Tibial nerve (tissue), 4 donors: Measurements from ENCODE around the gene CCDC117. TPM values are rescaled to one million over a fixed set of nuclear protein-coding genes. Genes with fewer than 3 reads are reported as not detected.

ENCODE experiments used
- DNase-seq, 2 donors: peaks; one replicate each; pipeline ENCODE4 v3.0.0-alpha.2; 2019; ENCODE audit warnings: low spot score in 2 of 2
- H3K27ac ChIP-seq, 4 donors: fragments of 200-600 bp; sonication (generic) in 3 of 4; one replicate each; pipeline ENCODE4 v1.5.1; 2017 to 2019; ENCODE audit warnings: mild to moderate bottlenecking in 1 of 4
- H3K27me3 ChIP-seq, 2 donors: fragments of 200-600 bp; sonication (generic) in 1 of 2; one replicate each; pipeline versions ENCODE4 v1.5.1 to v1.6.0; 2017 to 2019
- H3K36me3 ChIP-seq, 3 donors: fragments of 200-600 bp; sonication (generic); one replicate each; pipeline ENCODE4 v1.5.1; 2018 to 2019
- H3K4me1 ChIP-seq, 4 donors: fragments of 200-600 bp; sonication (generic) in 3 of 4; one replicate each; pipeline ENCODE4 v1.5.1; 2017 to 2019
- H3K4me3 ChIP-seq, 4 donors: fragments of 200-600 bp; sonication (generic) in 3 of 4; one replicate each; pipeline ENCODE4 v1.5.1; 2017 to 2019; ENCODE audit warnings: mild to moderate bottlenecking in 1 of 4, moderate library complexity in 1 of 4
- H3K9me3 ChIP-seq, 4 donors: fragments of 200-600 bp; sonication (generic) in 3 of 4; one replicate each; pipeline ENCODE4 v1.5.1; 2017 to 2019
- CTCF ChIP-seq, 5 experiments: fragments of 200-600 bp in 3 of 5; fragments of 450-650 bp in 2 of 5; sonication (generic) in 3 of 5; IDR thresholded peaks; one replicate each; pipeline ENCODE4 v1.5.1; 2016 to 2019; ENCODE audit warnings: antibody characterized with exemption in 5 of 5, mild to moderate bottlenecking in 3 of 5, moderate library complexity in 2 of 5
- EP300 ChIP-seq, 2 donors: sonication (generic); formaldehyde crosslinking; IDR thresholded peaks; one replicate each; pipeline ENCODE4 v1.6.1; 2017; ENCODE audit warnings: antibody characterized with exemption in 2 of 2, mild to moderate bottlenecking in 1 of 2
- POLR2A ChIP-seq, 2 donors: fragments of 450-650 bp; IDR thresholded peaks; one replicate each; pipeline ENCODE4 v1.6.1; 2017; ENCODE audit warnings: antibody characterized with exemption in 2 of 2, mild to moderate bottlenecking in 2 of 2, moderate library complexity in 2 of 2
- WGBS, 2 donors: methylation state at CpG; one replicate each; pipeline ENCODE4 v1.1.5; 2018; 5-methylcytosine and 5-hydroxymethylcytosine counted together
- total RNA-seq, 4 donors: library from RNA; depleted of rRNA; stranded (reverse); fragments of >200 nt; gene quantifications; one replicate each; pipeline ENCODE4 v1.1.0, GENCODE V29; 2016

Gene CCDC117
- total RNA-seq, 4 donors from 2014 or later = 16.7 to 22.4 (median 20.6) TPM

GRCh38 chr22:28783786-28784671 is 11.5 kb downstream of the CCDC117 start:
- Histone ChIP-seq H3K4me1 (peaks cover 0 to 6% (median 0%) of the 10 kb centered on the region in 4 donors), H3K36me3 (peaks cover 0 to 76% (median 30%) of the 10 kb centered on the region in 3 donors), H3K27me3 (no peaks in the 10 kb centered on the region), H3K27ac (peak overlapping the region in 1 of 4 donors; percentile 4), H3K9me3 (no peaks in the 10 kb centered on the region), H3K4me3 (no peak overlapping the region)
- WGBS, 2 donors = 82 to 83% methylated on average over 4 of the region's 4 CpGs
- no peak for DNase-seq
- TF ChIP-seq CTCF (IDR thresholded peaks at IDR 0.05) (no peak), POLR2A (IDR thresholded peaks at IDR 0.05) (no peak), EP300 (IDR thresholded peaks at IDR 0.05) (no peak)

GRCh38 chr22:28788601-28789000 is 16.1 kb downstream of the CCDC117 start:
- no peaks in the 10 kb centered on the region for H3K27me3 ChIP-seq
- TF ChIP-seq CTCF (IDR thresholded peaks at IDR 0.05) = no peak
- TF ChIP-seq POLR2A (IDR thresholded peaks at IDR 0.05) = no peak
- H3K9me3 ChIP-seq = no peaks in the 10 kb centered on the region
- peaks cover 0 to 63% (median 19%) of the 10 kb centered on the region in 3 donors for H3K36me3 ChIP-seq
- DNase-seq = no peak
- H3K4me1 ChIP-seq = peaks cover 0 to 8% (median 0%) of the 10 kb centered on the region in 4 donors
- H3K4me3 ChIP-seq = no peak overlapping the region
- no peak overlapping the region for H3K27ac ChIP-seq
- 61 to 63% methylated on average over 3 of the region's 3 CpGs for WGBS, 2 donors

- H3K36me3 ChIP-seq = peaks cover 2 to 61% (median 10%) of the 10 kb centered on the region in 3 donors
- no peaks in the 10 kb centered on the region for H3K27me3 ChIP-seq
- no peak for DNase-seq
- H3K4me1 ChIP-seq = peaks cover 0 to 29% (median 0%) of the 10 kb centered on the region in 4 donors
- 92% methylated on average over 5 of the region's 5 CpGs for WGBS, 2 donors
- H3K9me3 ChIP-seq = no peaks in the 10 kb centered on the region
- TF ChIP-seq EP300 (IDR thresholded peaks at IDR 0.05) (no peak), CTCF (IDR thresholded peaks at IDR 0.05) (no peak), POLR2A (IDR thresholded peaks at IDR 0.05) (no peak)
- H3K4me3 ChIP-seq = no peak overlapping the region
- H3K27ac ChIP-seq = no peak overlapping the region
Observed at GRCh38 chr22:28791124-28791523, 18.6 kb downstream of the CCDC117 start.

- 57 to 59% methylated on average over 3 of the region's 3 CpGs for WGBS, 2 donors
- no peak for TF ChIP-seq CTCF (IDR thresholded peaks at IDR 0.05)
- no peak for TF ChIP-seq POLR2A (IDR thresholded peaks at IDR 0.05)
- TF ChIP-seq EP300 (IDR thresholded peaks at IDR 0.05) = no peak
- H3K4me1 ChIP-seq = peaks cover 0 to 38% (median 2%) of the 10 kb centered on the region in 4 donors
- no peak overlapping the region for H3K27ac ChIP-seq
- H3K9me3 ChIP-seq = no peaks in the 10 kb centered on the region
- DNase-seq = no peak
- H3K27me3 ChIP-seq = no peaks in the 10 kb centered on the region
- no peak overlapping the region for H3K4me3 ChIP-seq
- H3K36me3 ChIP-seq = peaks cover 2 to 63% (median 17%) of the 10 kb centered on the region in 3 donors
Observed at GRCh38 chr22:28791841-28792490, 19.5 kb downstream of the CCDC117 start.
